ENCODE results near the gene MLC1. TPM values are rescaled to one million over a fixed set of nuclear protein-coding genes. Genes with fewer than 3 reads are reported as not detected.
"Not testable (repeated sequence)": the region's sequence is repeated elsewhere in the genome, so short reads cannot be mapped to it uniquely, and the experiment has no call there.

MLC1 gene
- total RNA-seq, 4 donors from 2014 or later, result 0.07 to 0.13 TPM; not detected in 2

GRCh38 chr22:50088096-50088495 is 2.9 kb upstream of the MLC1 start:
- WGBS, 2 donors (ENCODE audit: low coverage in 1 of 2), result 94% methylated on average over 9 of the region's 12 CpGs; no CpG with 5 or more reads in 1 of the 2 donors
- peaks cover 0 to 17% (median 0%) of the 10 kb centered on the region in 3 donors for H3K9me3 ChIP-seq
- H3K27ac ChIP-seq, result no peak overlapping the region
- H3K4me1 ChIP-seq, result no peaks in the 10 kb centered on the region
- H3K27me3 ChIP-seq, result peaks cover 70% of the 10 kb centered on the region
- no peak for TF ChIP-seq POLR2A (IDR thresholded peaks at IDR 0.05)
- no peak for TF ChIP-seq POLR2AphosphoS5 (IDR thresholded peaks at IDR 0.05)
- no peak for TF ChIP-seq CTCF (IDR thresholded peaks at IDR 0.05)
- no peak for TF ChIP-seq EP300 (IDR thresholded peaks at IDR 0.05)
- H3K36me3 ChIP-seq, result no peaks in the 10 kb centered on the region
- ATAC-seq, result no peak
- H3K4me3 ChIP-seq, result no peak overlapping the region

GRCh38 chr22:50087646-50088045 is 2.4 kb upstream of the MLC1 start:
- peaks cover 0 to 17% (median 0%) of the 10 kb centered on the region in 3 donors for H3K9me3 ChIP-seq
- H3K36me3 ChIP-seq, result no peaks in the 10 kb centered on the region
- no peak for ATAC-seq
- 90% methylated on average over 6 of the region's 12 CpGs; no CpG with 5 or more reads in 1 of the 2 donors for WGBS, 2 donors (ENCODE audit: low coverage in 1 of 2)
- TF ChIP-seq POLR2A (IDR thresholded peaks at IDR 0.05) (no peak), POLR2AphosphoS5 (IDR thresholded peaks at IDR 0.05) (no peak), CTCF (IDR thresholded peaks at IDR 0.05) (no peak), EP300 (IDR thresholded peaks at IDR 0.05) (no peak)
- peaks cover 75% of the 10 kb centered on the region for H3K27me3 ChIP-seq
- no peaks in the 10 kb centered on the region for H3K4me1 ChIP-seq
- no peak overlapping the region for H3K27ac ChIP-seq
- H3K4me3 ChIP-seq, result no peak overlapping the region

- H3K4me1 ChIP-seq, ATAC-seq, H3K27ac ChIP-seq, H3K4me3 ChIP-seq, H3K36me3 ChIP-seq: not testable (repeated sequence)
- Histone ChIP-seq H3K9me3 (peaks cover 0 to 17% (median 0%) of the 10 kb centered on the region in 3 donors), H3K27me3 (peaks cover 80% of the 10 kb centered on the region)
- WGBS, 2 donors (ENCODE audit: low coverage in 1 of 2), result 87 to 100% methylated on average over 1 to 3 of the region's 4 CpGs
Observed at GRCh38 chr22:50086975-50087374, 1.7 kb upstream of the MLC1 start.

- WGBS, 2 donors (ENCODE audit: low coverage in 1 of 2), result 61 to 80% methylated on average over 5 of the region's 5 CpGs
- H3K36me3 ChIP-seq, result no peaks in the 10 kb centered on the region
- no peak for ATAC-seq
- no peaks in the 10 kb centered on the region for H3K4me1 ChIP-seq
- H3K27ac ChIP-seq, result no peak overlapping the region
- TF ChIP-seq POLR2AphosphoS5 (IDR thresholded peaks at IDR 0.05), result no peak
- no peak for TF ChIP-seq EP300 (IDR thresholded peaks at IDR 0.05)
- no peak for TF ChIP-seq POLR2A (IDR thresholded peaks at IDR 0.05)
- no peak for TF ChIP-seq CTCF (IDR thresholded peaks at IDR 0.05)
- peaks cover 0 to 17% (median 0%) of the 10 kb centered on the region in 3 donors for H3K9me3 ChIP-seq
- H3K27me3 ChIP-seq, result peaks cover 82% of the 10 kb centered on the region
- no peak overlapping the region for H3K4me3 ChIP-seq
Observed at GRCh38 chr22:50086526-50086925, 1.3 kb upstream of the MLC1 start.

- H3K4me3 ChIP-seq, result no peak overlapping the region
- H3K36me3 ChIP-seq, result no peaks in the 10 kb centered on the region
- ATAC-seq, result no peak
- no peak overlapping the region for H3K27ac ChIP-seq
- peaks cover 72% of the 10 kb centered on the region for H3K27me3 ChIP-seq
- no peaks in the 10 kb centered on the region for H3K4me1 ChIP-seq
- no peak for TF ChIP-seq CTCF (IDR thresholded peaks at IDR 0.05)
- no peak for TF ChIP-seq POLR2AphosphoS5 (IDR thresholded peaks at IDR 0.05)
- TF ChIP-seq POLR2A (IDR thresholded peaks at IDR 0.05), result no peak
- no peak for TF ChIP-seq EP300 (IDR thresholded peaks at IDR 0.05)
- H3K9me3 ChIP-seq, result peaks cover 0 to 2% (median 0%) of the 10 kb centered on the region in 3 donors
- WGBS, 2 donors (ENCODE audit: low coverage in 1 of 2), result 71% methylated on average over 10 of the region's 16 CpGs; no CpG with 5 or more reads in 1 of the 2 donors
Observed at GRCh38 chr22:50084614-50085021, 608 bp downstream of the MLC1 start.

Measured in gastroesophageal sphincter (tissue), 4 donors.